ENCODE results near the gene TIGD3. TPM values are rescaled to one million over a fixed set of nuclear protein-coding genes. Genes with fewer than 3 reads are reported as not detected.
A peak's percentile ranks its signal among the peaks of the same experiment; 100 is the strongest.

TIGD3 gene
- total and polyA plus RNA-seq, 10 of the 15 experiments (the other 5 are each of a cell fraction or from before 2014, with no cell fraction given) = 0.13 to 1.4 (median 0.57) TPM

- Histone ChIP-seq H3K79me2 (ENCODE audit: control insufficient read depth, insufficient read depth, low read length) (no peaks in the 10 kb centered on the region), H3K27ac (ENCODE audit: control insufficient read depth, insufficient read depth) (no peak overlapping the region), H3K27me3 (replicated peaks in 1 of 2; ENCODE audit: control insufficient read depth in 2 of 2, insufficient read depth in 2 of 2, low read length in 1 of 2) (0 out of 4 replicates have a peak, but pooled peaks cover 0 to 3% of the 10 kb centered on the region in 2 experiments), H3K9me3 (replicated peaks; ENCODE audit: control insufficient read depth, insufficient read depth, low read length) (no peaks in the 10 kb centered on the region), H3K4me2 (ENCODE audit: control insufficient read depth, insufficient read depth) (peak overlapping the region; percentile 97), H2AFZ (ENCODE audit: control insufficient read depth, low read depth, low read length) (no peak overlapping the region), H3K9ac (ENCODE audit: control insufficient read depth, insufficient read depth, low read length) (no peak overlapping the region), H3K36me3 (ENCODE audit: control insufficient read depth in 2 of 2, insufficient read depth in 2 of 2, low read length in 1 of 2) (peaks cover 9 to 13% of the 10 kb centered on the region in 2 experiments; a peak in 3 of 4 replicates), H3K4me3 (peak overlapping the region; percentile 89; the same call in 1 of the 2 replicates), H3K4me1 (ENCODE audit: control insufficient read depth, insufficient read depth, low read length) (peaks cover 4% of the 10 kb centered on the region), H4K20me1 (ENCODE audit: control insufficient read depth, insufficient read depth) (no peaks in the 10 kb centered on the region)
- 86% methylated on average over 35 of the region's 35 CpGs for WGBS (ENCODE audit: insufficient coverage, insufficient replicate concordance, low lambda C conversion rate, missing lambda C conversion rate)
- TF ChIP-seq IKZF2 (IDR thresholded peaks at IDR 0.05) = 0 out of 4 replicates have a peak, but pooled peaks of 1 of the 2 experiments have one; percentile 16
- TF ChIP-seq RELB (IDR thresholded peaks at IDR 0.05; ENCODE audit: low read depth) = no peak
- TF ChIP-seq ETV6 (conservative IDR thresholded peaks at IDR 0.05 in 1 of 2, IDR thresholded peaks at IDR 0.05 in 1 of 2; ENCODE audit: borderline replicate concordance in 1 of 2, low read depth in 1 of 2) = no peak
- TF ChIP-seq EED (IDR thresholded peaks at IDR 0.05; ENCODE audit: low read depth) = 0 out of 2 replicates have a peak, but pooled peaks have one; percentile 25
- peak; percentile 39; the same call in 1 of the 2 replicates for TF ChIP-seq IKZF1 (conservative IDR thresholded peaks at IDR 0.05)
- no peak for TF ChIP-seq PRDM15 (CRISPR knock-in tag; IDR thresholded peaks at IDR 0.05)
- DNase-seq (ENCODE audit: low read depth, low spot score) (no peak), FAIRE-seq (no peak), ATAC-seq (no peak)
- BruUV-seq (replicated peaks) = no TSS peak
- POLR2A ChIA-PET = interaction anchor here (0.6 to 2.0 kb wide), 2 partner anchors 22 to 87 kb away, joined by 3 to 7 read pairs; partner anchors contain the start of gene DPF2
- CTCF ChIA-PET = interaction anchor here (1.1 to 2.1 kb wide), 4 partner anchors 26 to 54 kb away, joined by 3 to 8 read pairs (median 3); partner anchors contain the start of gene SLC25A45
- SMC1A ChIA-PET (ENCODE audit: uncharacterized antibody, unreplicated experiment) = interaction anchor here (0.8 kb wide), 2 partner anchors 155 to 216 kb away, joined by 3 read pairs; no protein-coding TSS in a partner anchor
- intact Hi-C loops (cut with micrococcal nuclease; ENCODE audit: unreplicated experiment) (no loop called here), in situ Hi-C loops (cut with MboI) (no loop called here)
- RAD21 ChIA-PET (ENCODE audit: unreplicated experiment) = interaction anchor here (1.1 to 1.5 kb wide), 2 partner anchors 21 to 22 kb away, joined by 3 read pairs; partner anchors contain the start of gene DPF2
These were observed 1.3 kb downstream of the TIGD3 start for GRCh38 chr11:65355776-65356393.
